Measurements from ENCODE around the gene SLC1A5. TPM values are rescaled to one million over a fixed set of nuclear protein-coding genes. Genes with fewer than 3 reads are reported as not detected.

Gene SLC1A5
- total and polyA plus RNA-seq, 2 donors (not counting 3 experiments of a cell fraction or from before 2014, with no cell fraction given) = 114 TPM

DNA sequence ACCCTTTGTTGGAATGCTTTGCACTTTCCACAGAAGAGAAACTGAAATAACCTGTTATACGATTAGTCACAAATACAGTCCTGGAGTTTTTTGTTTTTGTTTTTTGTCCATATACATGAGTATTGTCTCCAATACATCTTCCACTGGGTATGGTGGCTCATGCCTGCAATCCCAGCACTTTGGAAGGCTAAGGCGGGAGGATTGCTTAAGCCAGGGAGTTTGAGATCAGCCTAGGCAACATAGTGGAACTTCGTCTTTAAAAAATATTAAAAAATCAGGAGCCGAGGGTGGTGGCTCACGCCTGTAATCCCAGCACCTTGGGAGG, 37.3 kb upstream of the SLC1A5 start:
- TF ChIP-seq GATA2 (IDR thresholded peaks at IDR 0.05; ENCODE audit: insufficient read depth, insufficient read length, low read depth, low read length) = no peak
- no peak for TF ChIP-seq JUN (IDR thresholded peaks at IDR 0.05; ENCODE audit: borderline replicate concordance, insufficient read depth, insufficient read length, low read depth)
- no peak for TF ChIP-seq POLR2A (IDR thresholded peaks at IDR 0.05; ENCODE audit: low read depth, low read length)
- Histone ChIP-seq H3K27me3 (ENCODE audit: control insufficient read depth in 2 of 2, insufficient read depth in 2 of 2, low read length in 2 of 2) (no peaks in the 10 kb centered on the region), H3K79me2 (ENCODE audit: control insufficient read depth, insufficient read depth, low read length) (no peaks in the 10 kb centered on the region), H3K4me3 (replicated peaks in 1 of 3; ENCODE audit: insufficient read depth in 1 of 3, low read depth in 1 of 3, low read length in 3 of 3) (no peak overlapping the region), H3K9ac (replicated peaks; ENCODE audit: extremely low read depth, insufficient read depth, low read length) (no peak overlapping the region), H3K9me1 (replicated peaks; ENCODE audit: control insufficient read depth, extremely low read depth, insufficient read depth, low read length) (no peaks in the 10 kb centered on the region), H3K36me3 (ENCODE audit: control insufficient read depth in 2 of 2, extremely low read depth in 1 of 2, insufficient read depth in 2 of 2, low read length in 2 of 2) (no peaks in the 10 kb centered on the region), H4K20me1 (replicated peaks; ENCODE audit: control insufficient read depth, extremely low read depth, insufficient read depth, low read length) (no peaks in the 10 kb centered on the region), H3K9me3 (replicated peaks; ENCODE audit: control insufficient read depth, insufficient read depth, low read length) (no peaks in the 10 kb centered on the region), H3K4me1 (ENCODE audit: control insufficient read depth, extremely low read depth, insufficient read depth, low read length) (peaks cover 3% of the 10 kb centered on the region), H2AFZ (ENCODE audit: low read depth, low read length) (no peak overlapping the region), H3K4me2 (ENCODE audit: insufficient read depth, low read length) (no peak overlapping the region), H3K27ac (ENCODE audit: insufficient read depth, low read depth, low read length) (no peak overlapping the region)
- POLR2A ChIA-PET = no interaction called here
- DNase-seq (ENCODE audit: low read depth, low spot score) (no peak), FAIRE-seq (no peak)
- dilution Hi-C loops (cut with MboI; ENCODE audit: extremely low pct_ligation_motif_present, low sequenced_read_pairs) (no loop called here), intact Hi-C loops (cut with micrococcal nuclease) (no loop called here)
- CTCF ChIA-PET = interaction anchor here (2.2 kb wide), 1 partner anchor 59 kb away, joined by 6 read pairs; no protein-coding TSS in a partner anchor
- no TSS peak for BruUV-seq (replicated peaks)

- H3K9me3 ChIP-seq (replicated peaks; ENCODE audit: control insufficient read depth, insufficient read depth, low read length) = no peaks in the 10 kb centered on the region
- dilution Hi-C loops (cut with MboI; ENCODE audit: extremely low pct_ligation_motif_present, low sequenced_read_pairs) = no loop called here
- BruUV-seq (replicated peaks) = no TSS peak
- no peak overlapping the region for H3K4me2 ChIP-seq (ENCODE audit: insufficient read depth, low read length)
- no peaks in the 10 kb centered on the region for H3K79me2 ChIP-seq (ENCODE audit: control insufficient read depth, insufficient read depth, low read length)
- no peak overlapping the region for H3K9ac ChIP-seq (replicated peaks; ENCODE audit: extremely low read depth, insufficient read depth, low read length)
- ChIA-PET POLR2A (no interaction called here), CTCF (interaction anchor here (0.6 to 2.2 kb wide), 4 partner anchors 15 to 159 kb away, joined by 3 to 6 read pairs (median 4); partner anchors contain the start of gene SLC1A5)
- H3K4me1 ChIP-seq (ENCODE audit: control insufficient read depth, extremely low read depth, insufficient read depth, low read length) = peaks cover 3% of the 10 kb centered on the region
- H3K36me3 ChIP-seq (ENCODE audit: control insufficient read depth in 2 of 2, extremely low read depth in 1 of 2, insufficient read depth in 2 of 2, low read length in 2 of 2) = no peaks in the 10 kb centered on the region
- no peak overlapping the region for H2AFZ ChIP-seq (ENCODE audit: low read depth, low read length)
- H3K4me3 ChIP-seq (replicated peaks in 1 of 3; ENCODE audit: insufficient read depth in 1 of 3, low read depth in 1 of 3, low read length in 3 of 3) = no peak overlapping the region
- no peak for DNase-seq (ENCODE audit: low read depth, low spot score)
- no peaks in the 10 kb centered on the region for H3K27me3 ChIP-seq (ENCODE audit: control insufficient read depth in 2 of 2, insufficient read depth in 2 of 2, low read length in 2 of 2)
- intact Hi-C loops (cut with micrococcal nuclease) = no loop called here
- TF ChIP-seq EZH2 (IDR thresholded peaks at IDR 0.05; ENCODE audit: borderline replicate concordance, low read depth, low read length, severe bottlenecking) (no peak), MAX (IDR thresholded peaks at IDR 0.05; ENCODE audit: insufficient read depth, insufficient read length) (no peak), GATA2 (IDR thresholded peaks at IDR 0.05; ENCODE audit: insufficient read depth, insufficient read length, low read depth, low read length) (no peak), JUN (IDR thresholded peaks at IDR 0.05; ENCODE audit: borderline replicate concordance, insufficient read depth, insufficient read length, low read depth) (no peak)
- TF ChIP-seq, protein P1, sequence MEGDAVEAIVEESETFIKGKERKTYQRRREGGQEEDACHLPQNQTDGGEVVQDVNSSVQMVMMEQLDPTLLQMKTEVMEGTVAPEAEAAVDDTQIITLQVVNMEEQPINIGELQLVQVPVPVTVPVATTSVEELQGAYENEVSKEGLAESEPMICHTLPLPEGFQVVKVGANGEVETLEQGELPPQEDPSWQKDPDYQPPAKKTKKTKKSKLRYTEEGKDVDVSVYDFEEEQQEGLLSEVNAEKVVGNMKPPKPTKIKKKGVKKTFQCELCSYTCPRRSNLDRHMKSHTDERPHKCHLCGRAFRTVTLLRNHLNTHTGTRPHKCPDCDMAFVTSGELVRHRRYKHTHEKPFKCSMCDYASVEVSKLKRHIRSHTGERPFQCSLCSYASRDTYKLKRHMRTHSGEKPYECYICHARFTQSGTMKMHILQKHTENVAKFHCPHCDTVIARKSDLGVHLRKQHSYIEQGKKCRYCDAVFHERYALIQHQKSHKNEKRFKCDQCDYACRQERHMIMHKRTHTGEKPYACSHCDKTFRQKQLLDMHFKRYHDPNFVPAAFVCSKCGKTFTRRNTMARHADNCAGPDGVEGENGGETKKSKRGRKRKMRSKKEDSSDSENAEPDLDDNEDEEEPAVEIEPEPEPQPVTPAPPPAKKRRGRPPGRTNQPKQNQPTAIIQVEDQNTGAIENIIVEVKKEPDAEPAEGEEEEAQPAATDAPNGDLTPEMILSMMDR (IDR thresholded peaks at IDR 0.05; ENCODE audit: extremely low read depth in 1 of 2, insufficient read depth in 1 of 2, low read depth in 1 of 2, low read length in 2 of 2) = no peak
- no peak overlapping the region for H3K27ac ChIP-seq (ENCODE audit: insufficient read depth, low read depth, low read length)
- no peak for FAIRE-seq
- H4K20me1 ChIP-seq (replicated peaks; ENCODE audit: control insufficient read depth, extremely low read depth, insufficient read depth, low read length) = no peaks in the 10 kb centered on the region
- no peaks in the 10 kb centered on the region for H3K9me1 ChIP-seq (replicated peaks; ENCODE audit: control insufficient read depth, extremely low read depth, insufficient read depth, low read length)
Measured at GRCh38 chr19:46824890-46825730, 36.7 kb upstream of the SLC1A5 start.

Measured in endothelial cell of umbilical vein (primary cell).